ENCODE measurements around the gene PLCD3. TPM values are rescaled to one million over a fixed set of nuclear protein-coding genes. Genes with fewer than 3 reads are reported as not detected.

The PLCD3 gene
- total RNA-seq, 4 donors from 2014 or later: 16.3 to 105 (median 20.5) TPM

GRCh38 chr17:45081047-45081703 lies 51.1 kb downstream of the PLCD3 start:
- no peak for TF ChIP-seq POLR2A (IDR thresholded peaks at IDR 0.05)
- TF ChIP-seq, protein P1, sequence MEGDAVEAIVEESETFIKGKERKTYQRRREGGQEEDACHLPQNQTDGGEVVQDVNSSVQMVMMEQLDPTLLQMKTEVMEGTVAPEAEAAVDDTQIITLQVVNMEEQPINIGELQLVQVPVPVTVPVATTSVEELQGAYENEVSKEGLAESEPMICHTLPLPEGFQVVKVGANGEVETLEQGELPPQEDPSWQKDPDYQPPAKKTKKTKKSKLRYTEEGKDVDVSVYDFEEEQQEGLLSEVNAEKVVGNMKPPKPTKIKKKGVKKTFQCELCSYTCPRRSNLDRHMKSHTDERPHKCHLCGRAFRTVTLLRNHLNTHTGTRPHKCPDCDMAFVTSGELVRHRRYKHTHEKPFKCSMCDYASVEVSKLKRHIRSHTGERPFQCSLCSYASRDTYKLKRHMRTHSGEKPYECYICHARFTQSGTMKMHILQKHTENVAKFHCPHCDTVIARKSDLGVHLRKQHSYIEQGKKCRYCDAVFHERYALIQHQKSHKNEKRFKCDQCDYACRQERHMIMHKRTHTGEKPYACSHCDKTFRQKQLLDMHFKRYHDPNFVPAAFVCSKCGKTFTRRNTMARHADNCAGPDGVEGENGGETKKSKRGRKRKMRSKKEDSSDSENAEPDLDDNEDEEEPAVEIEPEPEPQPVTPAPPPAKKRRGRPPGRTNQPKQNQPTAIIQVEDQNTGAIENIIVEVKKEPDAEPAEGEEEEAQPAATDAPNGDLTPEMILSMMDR (IDR thresholded peaks at IDR 0.05): no peak
- no peaks in the 10 kb centered on the region for H3K9me3 ChIP-seq
- peak overlapping the region in 3 of 4 donors; percentile 28 to 65 (median 31) for H3K27ac ChIP-seq
- H3K27me3 ChIP-seq: no peaks in the 10 kb centered on the region
- H3K4me3 ChIP-seq: no peak overlapping the region
- peaks cover 14 to 65% (median 41%) of the 10 kb centered on the region in 3 donors for H3K36me3 ChIP-seq
- no peak for DNase-seq
- peaks cover 4 to 54% (median 15%) of the 10 kb centered on the region in 3 donors for H3K4me1 ChIP-seq
- intact Hi-C loops (cut with DNase I): no loop called here
- 66 to 87% methylated on average over 6 of the region's 6 CpGs for WGBS, 2 donors

DNA sequence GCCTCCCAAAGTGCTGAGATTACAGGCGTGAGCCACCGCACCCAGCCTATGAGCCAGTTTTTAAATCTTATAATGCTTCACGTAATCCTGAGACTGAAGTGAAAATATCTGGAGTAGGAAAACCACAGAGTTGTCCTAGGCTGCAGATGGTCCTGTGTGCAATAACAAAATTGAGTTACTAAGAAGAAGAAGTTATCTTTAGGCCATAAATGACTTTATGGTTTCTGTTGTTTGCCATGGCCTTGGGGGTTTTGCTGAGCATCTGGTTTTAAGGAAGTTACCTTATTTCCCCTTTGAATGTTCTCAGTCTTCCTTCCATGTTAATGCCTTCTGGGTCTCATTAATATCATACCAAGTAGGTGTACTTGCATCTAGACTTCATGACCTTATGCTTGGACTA lies 54.7 kb downstream of the PLCD3 start:
- H3K27ac ChIP-seq: peak overlapping the region in 3 of 4 donors; percentile 70 to 89 (median 87)
- H3K36me3 ChIP-seq: peaks cover 10 to 49% (median 14%) of the 10 kb centered on the region in 3 donors

DNA sequence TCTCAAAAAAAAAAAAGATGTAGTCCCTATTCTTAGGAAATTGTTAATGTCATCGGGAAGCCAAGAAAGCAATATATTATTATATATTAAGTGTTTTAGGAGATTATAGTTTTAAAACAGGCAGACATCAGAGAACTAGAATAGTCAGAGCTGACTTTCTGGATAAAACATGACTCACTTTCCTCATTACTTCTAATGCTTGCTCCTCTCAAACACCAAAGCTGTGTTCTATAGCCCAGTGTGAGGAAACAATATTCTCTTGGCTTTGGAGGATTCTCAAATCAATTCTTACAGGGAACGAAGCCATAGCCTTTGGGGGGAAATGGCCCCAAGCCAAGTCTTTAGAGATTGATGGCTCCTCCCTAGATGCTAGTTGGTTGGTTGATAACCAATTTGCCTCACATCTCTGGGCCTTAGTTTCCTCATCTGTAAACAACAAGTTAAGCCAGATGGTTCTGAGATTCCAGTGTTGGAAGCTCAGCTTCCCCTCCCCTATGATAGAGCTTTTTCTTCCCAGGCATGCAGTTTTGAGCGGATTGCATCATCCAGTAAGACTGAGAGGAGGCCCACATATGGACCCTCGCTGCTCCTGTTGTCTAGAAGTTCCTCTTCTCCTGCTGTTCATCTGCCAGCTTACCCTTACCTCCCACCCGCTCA lies 58.8 kb downstream of the PLCD3 start:
- TF ChIP-seq, protein P1 (IDR thresholded peaks at IDR 0.05): no peak
- no peak for TF ChIP-seq POLR2A (IDR thresholded peaks at IDR 0.05)
- intact Hi-C loops (cut with DNase I): no loop called here
- H3K4me3 ChIP-seq: no peak overlapping the region
- H3K4me1 ChIP-seq: peaks cover 16 to 88% (median 47%) of the 10 kb centered on the region in 3 donors
- no peak for DNase-seq
- 50 to 70% methylated on average over 5 of the region's 5 CpGs for WGBS, 2 donors
- peak overlapping the region; percentile 68 to 89 (median 87) for H3K27ac ChIP-seq
- H3K27me3 ChIP-seq: no peaks in the 10 kb centered on the region
- H3K9me3 ChIP-seq: no peaks in the 10 kb centered on the region
- peaks cover 0 to 56% (median 0%) of the 10 kb centered on the region in 3 donors for H3K36me3 ChIP-seq

More for the DNA sequence above, 54.7 kb downstream of the PLCD3 start:
- Histone ChIP-seq H3K4me3 (no peak overlapping the region), H3K27me3 (no peaks in the 10 kb centered on the region), H3K4me1 (peaks cover 15 to 87% (median 44%) of the 10 kb centered on the region in 3 donors), H3K9me3 (no peaks in the 10 kb centered on the region)
- TF ChIP-seq POLR2A (IDR thresholded peaks at IDR 0.05): no peak
- TF ChIP-seq, protein P1 (IDR thresholded peaks at IDR 0.05): no peak
- intact Hi-C loops (cut with DNase I): no loop called here
- 56 to 70% methylated on average over 2 to 3 of the region's 3 CpGs for WGBS, 2 donors
- no peak for DNase-seq

GRCh38 chr17:45070809-45071208 lies 61.5 kb downstream of the PLCD3 start:
- Histone ChIP-seq H3K36me3 (peaks cover 0 to 67% (median 0%) of the 10 kb centered on the region in 3 donors), H3K27me3 (no peaks in the 10 kb centered on the region), H3K27ac (peak overlapping the region in 3 of 4 donors; percentile 28 to 89 (median 73)), H3K9me3 (no peaks in the 10 kb centered on the region), H3K4me3 (no peak overlapping the region), H3K4me1 (peaks cover 14 to 81% (median 29%) of the 10 kb centered on the region in 3 donors)
- WGBS, 2 donors: 80 to 82% methylated on average over 2 of the region's 2 CpGs
- no peak for DNase-seq
- intact Hi-C loops (cut with DNase I): no loop called here
- TF ChIP-seq POLR2A (IDR thresholded peaks at IDR 0.05): no peak
- TF ChIP-seq, protein P1 (IDR thresholded peaks at IDR 0.05): no peak

DNA sequence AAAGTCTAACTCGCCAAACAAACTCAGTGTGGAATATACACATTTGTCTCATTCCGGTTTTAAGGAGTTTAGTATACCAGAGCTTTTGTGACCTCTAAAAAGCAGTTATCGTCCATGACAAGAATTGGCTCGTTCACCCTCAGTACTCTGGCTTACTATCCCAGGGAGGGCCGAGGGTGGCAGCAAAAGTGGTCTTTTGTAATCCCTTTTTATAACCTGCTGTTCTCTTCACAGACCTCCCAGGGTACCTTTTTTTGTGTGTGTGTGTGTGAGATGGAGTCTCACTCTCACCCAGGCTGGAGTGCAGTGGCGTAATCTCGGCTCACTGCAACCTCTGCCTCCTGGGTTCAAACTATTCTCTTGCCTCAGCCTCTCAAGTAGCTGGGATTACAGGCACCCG lies 62.3 kb downstream of the PLCD3 start:
- H3K27me3 ChIP-seq: no peaks in the 10 kb centered on the region
- no peak for DNase-seq
- peaks cover 0 to 64% (median 0%) of the 10 kb centered on the region in 3 donors for H3K36me3 ChIP-seq
- H3K4me1 ChIP-seq: peaks cover 11 to 82% (median 26%) of the 10 kb centered on the region in 3 donors
- H3K27ac ChIP-seq: no peak overlapping the region
- TF ChIP-seq, protein P1 (IDR thresholded peaks at IDR 0.05): no peak
- no peak for TF ChIP-seq POLR2A (IDR thresholded peaks at IDR 0.05)
- H3K4me3 ChIP-seq: no peak overlapping the region
- intact Hi-C loops (cut with DNase I): no loop called here
- H3K9me3 ChIP-seq: no peaks in the 10 kb centered on the region
- 91 to 92% methylated on average over 8 of the region's 8 CpGs for WGBS, 2 donors
